IMR-90 (cell line): ENCODE measurements around the gene NPFF. TPM values are rescaled to one million over a fixed set of nuclear protein-coding genes. Genes with fewer than 3 reads are reported as not detected.

ENCODE experiments used
- ATAC-seq: fragments of 200-7000 bp; cut with Tn5 transposase; 2 replicates; pipeline ENCODE4 v1.9.1; 2020; ENCODE audit warnings: low read depth, mild to moderate bottlenecking, moderate library complexity
- BruUV-seq: library from RNA; stranded (reverse); fragments of 400-500 nt; replicated peaks from 2 replicates; lab custom pipeline; 2021; lab: Mats Ljungman, UMichigan
- CTCF ChIA-PET: fragments of 300-600 bp; formaldehyde crosslinking; extraction: SDS; loops from one replicate; lab custom pipeline; 2021; ENCODE audit warnings: antibody characterized with exemption; lab: Yijun Ruan, JAX
- POLR2A ChIA-PET: fragments of 300-600 bp; sonication (Branson Sonifier 250); formaldehyde crosslinking; loops from one replicate; lab custom pipeline; 2022; ENCODE audit warnings: antibody characterized with exemption; ENCODE audit not compliant: unreplicated experiment; lab: Charles Lee
- DNase-seq: peaks from one replicate; pipeline ENCODE4 v3.0.0; 2013
- H2AFZ ChIP-seq: replicated peaks from 2 replicates; pipeline ENCODE3; 2013; ENCODE audit warnings: low read length, mild to moderate bottlenecking; ENCODE audit not compliant: poor library complexity
- H2AK5ac ChIP-seq: 2 replicates; pipeline ENCODE4 v1.6.1; 2013; ENCODE audit warnings: low read depth, low read length, inconsistent platforms
- H2AK9ac ChIP-seq: replicated peaks from 2 replicates; pipeline ENCODE3; 2013; ENCODE audit warnings: mild to moderate bottlenecking, low read depth, low read length, moderate library complexity; ENCODE audit not compliant: poor library complexity
- H2BK120ac ChIP-seq: 2 replicates; pipeline ENCODE4 v1.6.1; 2013; ENCODE audit warnings: low read depth, low read length, inconsistent platforms
- H2BK15ac ChIP-seq: 3 replicates; pipeline ENCODE4 v1.6.1; 2013; ENCODE audit warnings: low read depth, low read length, inconsistent platforms
- H2BK20ac ChIP-seq: 2 replicates; pipeline ENCODE4 v1.6.1; 2013; ENCODE audit warnings: low read depth, mild to moderate bottlenecking, inconsistent platforms, low read length, moderate library complexity
- H2BK5ac ChIP-seq: 2 replicates; pipeline ENCODE4 v1.6.1; 2013; ENCODE audit warnings: mild to moderate bottlenecking, low read depth, low read length, inconsistent platforms; ENCODE audit not compliant: poor library complexity, severe bottlenecking
- H3K14ac ChIP-seq: replicated peaks from 2 replicates; pipeline ENCODE4 v1.6.1; 2013; ENCODE audit warnings: low read depth, low read length, inconsistent platforms
- H3K18ac ChIP-seq: 2 replicates; pipeline ENCODE4 v1.6.1; 2013; ENCODE audit warnings: low read depth, low read length, control low read depth
- H3K23ac ChIP-seq: 2 replicates; pipeline ENCODE4 v1.6.1; 2013; ENCODE audit warnings: low read depth, low read length, inconsistent platforms
- H3K27ac ChIP-seq: 2 replicates; pipeline ENCODE4 v1.5.1; 2013; ENCODE audit warnings: mild to moderate bottlenecking, control low read depth, low read length; ENCODE audit not compliant: insufficient read depth
- H3K27me3 ChIP-seq: 2 replicates; pipeline ENCODE4 v1.6.1; 2013; ENCODE audit warnings: low read length; ENCODE audit not compliant: control insufficient read depth, insufficient read depth
- H3K36me3 ChIP-seq: 2 replicates; pipeline ENCODE4 v1.6.1; 2013; ENCODE audit warnings: low read length, mixed read lengths; ENCODE audit not compliant: control insufficient read depth, insufficient read depth
- H3K4ac ChIP-seq: 2 replicates; pipeline ENCODE4 v1.6.1; 2013; ENCODE audit warnings: low read depth, low read length, inconsistent platforms
- H3K4me1 ChIP-seq: 2 replicates; pipeline ENCODE4 v1.6.1; 2013; ENCODE audit warnings: low read length, mixed read lengths; ENCODE audit not compliant: control insufficient read depth, insufficient read depth
- H3K4me2 ChIP-seq: 2 replicates; pipeline ENCODE4 v1.6.1; 2013; ENCODE audit warnings: low read depth, mild to moderate bottlenecking, control low read depth, low read length, moderate library complexity
- H3K4me3 ChIP-seq: 2 replicates; pipeline ENCODE4 v1.5.1; 2013; ENCODE audit warnings: low read depth, mild to moderate bottlenecking, control low read depth, low read length, moderate library complexity; ENCODE audit not compliant: insufficient read depth
- H3K56ac ChIP-seq: 2 replicates; pipeline ENCODE4 v1.6.1; 2013; ENCODE audit warnings: low read length, inconsistent platforms; ENCODE audit not compliant: insufficient read depth; ENCODE audit errors: extremely low read depth
- H3K79me1 ChIP-seq, 2 experiments: 2 replicates each; pipeline ENCODE4 v1.6.1; 2013; ENCODE audit warnings: low read length in 2 of 2, inconsistent platforms in 1 of 2, low read depth in 1 of 2
- H3K9ac ChIP-seq: 2 replicates; pipeline ENCODE4 v1.6.1; 2013; ENCODE audit warnings: low read depth, low read length, control low read depth
- H3K9me1 ChIP-seq: 2 replicates; pipeline ENCODE4 v1.6.1; 2013; ENCODE audit warnings: low read length, inconsistent platforms; ENCODE audit not compliant: insufficient read depth
- H3K9me3 ChIP-seq: 2 replicates; pipeline ENCODE4 v1.6.1; 2013; ENCODE audit warnings: low read length; ENCODE audit not compliant: control insufficient read depth, insufficient read depth
- H4K20me1 ChIP-seq: 2 replicates; pipeline ENCODE4 v1.6.1; 2013; ENCODE audit warnings: low read length, inconsistent platforms; ENCODE audit not compliant: insufficient read depth
- H4K5ac ChIP-seq: 2 replicates; pipeline ENCODE4 v1.6.1; 2013; ENCODE audit warnings: mild to moderate bottlenecking, low read depth, low read length, control low read depth
- H4K8ac ChIP-seq, 2 experiments: 2 replicates each; pipeline ENCODE4 v1.6.1; 2013; ENCODE audit warnings: low read depth in 2 of 2, low read length in 2 of 2, control low read depth in 1 of 2, inconsistent platforms in 1 of 2
- H4K91ac ChIP-seq: 2 replicates; pipeline ENCODE4 v1.6.1; 2013; ENCODE audit warnings: low read depth, low read length, inconsistent platforms; ENCODE audit not compliant: insufficient read depth
- BHLHE40 ChIP-seq: fragments of 150-350 bp; IDR thresholded peaks from 2 replicates; pipeline ENCODE4 v1.6.1; 2016; ENCODE audit warnings: mild to moderate bottlenecking, low read depth, low read length
- CHD1 ChIP-seq: IDR thresholded peaks from 2 replicates; pipeline ENCODE4 v1.6.1; 2012; ENCODE audit warnings: low read depth, low read length, improper control_type of control experiment
- FOS ChIP-seq: fragments of 150-350 bp; IDR thresholded peaks from 2 replicates; pipeline ENCODE4 v1.6.1; 2016; ENCODE audit warnings: low read depth, low read length
- MAZ ChIP-seq: IDR thresholded peaks from 2 replicates; pipeline ENCODE4 v1.6.1; 2012; ENCODE audit warnings: low read depth, mild to moderate bottlenecking, low read length, improper control_type of control experiment, moderate library complexity, borderline replicate concordance
- MXI1 ChIP-seq: IDR thresholded peaks from 2 replicates; pipeline ENCODE4 v1.6.1; 2012; ENCODE audit warnings: low read depth, mild to moderate bottlenecking, low read length, moderate library complexity, borderline replicate concordance
- NFE2L2 ChIP-seq: fragments of 150-350 bp; IDR thresholded peaks from 2 replicates; pipeline ENCODE4 v1.6.1; 2016; ENCODE audit warnings: low read depth, mild to moderate bottlenecking, low read length
- POLR2A ChIP-seq: IDR thresholded peaks from 2 replicates; pipeline ENCODE4 v1.6.1; 2012; ENCODE audit warnings: mild to moderate bottlenecking, low read depth, low read length
- RCOR1 ChIP-seq: IDR thresholded peaks from 2 replicates; pipeline ENCODE4 v1.6.1; 2012; ENCODE audit warnings: mild to moderate bottlenecking, low read length, improper control_type of control experiment; ENCODE audit not compliant: insufficient replicate concordance
- SMC3 ChIP-seq: fragments of 150-350 bp; IDR thresholded peaks from 2 replicates; pipeline ENCODE4 v1.6.1; 2016; ENCODE audit warnings: low read depth, mild to moderate bottlenecking, antibody characterized with exemption, low read length, moderate library complexity
- WGBS, 2 experiments: methylation state at CpG; one replicate each; pipeline versions ENCODE4 v1.1.5 to v1.1.7; 2013; ENCODE audit warnings: missing lambda C conversion rate in 2 of 2; ENCODE audit not compliant: insufficient read length in 1 of 2; ENCODE audit errors: extremely low coverage in 2 of 2; 5-methylcytosine and 5-hydroxymethylcytosine counted together
- dilution Hi-C: fragments of 300-500 bp; cut with HindIII; formaldehyde crosslinking; loops from one replicate; pipeline ENCODE4 v1.14.3; 2018; ENCODE audit warnings: low sequenced_read_pairs; ENCODE audit not compliant: unreplicated experiment
- in situ Hi-C: fragments of 300-500 bp; cut with MboI; formaldehyde crosslinking; loops from 3 replicates; pipeline ENCODE4 v1.14.3; 2019; ENCODE audit warnings: low sequenced_read_pairs, inconsistent platforms, mixed read lengths
- intact Hi-C: fragments of 100-400 bp; cut with micrococcal nuclease; formaldehyde crosslinking; loops from 2 replicates; pipeline ENCODE4 v1.10.0; 2022
- polyA plus RNA-seq, 3 experiments: library from polyadenylated mRNA; depleted of rRNA; stranded (reverse); fragments of >200 nt; gene quantifications; 2 replicates each; pipeline ENCODE4 v1.2.3, GENCODE V29; 2012; ENCODE audit warnings: low replicate concordance in 1 of 3
- total RNA-seq: library from RNA; depleted of rRNA; stranded (reverse); fragments of >200 nt; gene quantifications from 2 replicates; pipeline ENCODE4 v1.2.3, GENCODE V29; 2012
- TF ChIP-seq, protein P1 (sequence below): fragments of 150-350 bp; IDR thresholded peaks from 2 replicates; pipeline ENCODE4 v1.6.1; 2017; ENCODE audit warnings: mild to moderate bottlenecking, antibody characterized with exemption, low read length, low read depth

Gene NPFF
- total and polyA plus RNA-seq, 2 of the 4 experiments (the other 2 are of a cell fraction), result not detected

DNA sequence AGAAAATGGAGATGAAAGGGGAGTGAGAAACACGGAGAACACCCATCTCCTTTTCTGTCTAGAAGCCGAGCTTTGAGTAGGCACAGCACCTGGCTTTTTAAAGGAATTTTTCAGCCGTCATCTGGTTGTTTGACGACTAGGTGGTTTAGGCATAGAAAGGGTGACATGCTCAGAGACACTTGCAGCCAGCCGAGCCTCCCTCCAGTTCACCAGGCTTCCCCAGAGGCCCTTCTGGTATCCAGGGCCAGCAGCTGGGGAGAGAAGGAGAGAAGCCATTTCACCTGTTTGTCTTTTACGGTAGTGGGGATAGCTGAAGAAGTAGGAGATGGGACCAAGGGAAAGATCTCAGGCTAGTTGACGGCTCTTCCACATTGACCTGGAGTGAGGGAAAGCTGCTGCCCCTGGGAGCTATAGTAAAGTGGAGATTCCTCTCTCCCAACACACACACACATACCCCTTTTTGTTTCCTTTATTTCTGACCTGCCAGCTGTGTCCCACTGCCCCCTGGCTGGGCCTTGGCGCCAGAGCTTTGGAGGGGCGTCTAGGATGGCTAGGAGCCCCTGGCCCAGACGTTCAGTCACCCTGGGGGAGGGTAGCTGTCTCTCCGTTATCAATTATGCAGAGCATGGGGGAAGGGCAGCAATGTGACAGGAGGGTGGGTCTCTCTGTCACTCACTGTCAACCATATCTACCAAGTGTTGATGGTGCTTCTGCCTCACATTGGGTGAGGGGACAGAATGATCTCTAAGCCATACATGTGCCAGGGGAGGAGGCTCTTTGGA is 13.5 kb downstream of the NPFF start:
- H2AK5ac ChIP-seq, result peak overlapping the region; percentile 88
- peaks cover 33 to 82% of the 10 kb centered on the region in 2 experiments for H3K79me1 ChIP-seq
- no peak for TF ChIP-seq FOS
- no peak for TF ChIP-seq MAZ
- TF ChIP-seq NFE2L2, result no peak
- TF ChIP-seq SMC3, result no peak
- TF ChIP-seq CHD1, result no peak
- TF ChIP-seq POLR2A, result no peak
- TF ChIP-seq BHLHE40, result no peak
- TF ChIP-seq MXI1, result no peak
- TF ChIP-seq RCOR1, result no peak
- TF ChIP-seq, protein P1, sequence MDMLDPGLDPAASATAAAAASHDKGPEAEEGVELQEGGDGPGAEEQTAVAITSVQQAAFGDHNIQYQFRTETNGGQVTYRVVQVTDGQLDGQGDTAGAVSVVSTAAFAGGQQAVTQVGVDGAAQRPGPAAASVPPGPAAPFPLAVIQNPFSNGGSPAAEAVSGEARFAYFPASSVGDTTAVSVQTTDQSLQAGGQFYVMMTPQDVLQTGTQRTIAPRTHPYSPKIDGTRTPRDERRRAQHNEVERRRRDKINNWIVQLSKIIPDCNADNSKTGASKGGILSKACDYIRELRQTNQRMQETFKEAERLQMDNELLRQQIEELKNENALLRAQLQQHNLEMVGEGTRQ, result no peak
- ATAC-seq, result no peak
- dilution Hi-C loops, result no loop called here
- peak overlapping the region; percentile 30; the same call in 1 of the 2 replicates for H3K18ac ChIP-seq
- peaks cover 5% of the 10 kb centered on the region; the same call in 1 of the 2 replicates for H3K36me3 ChIP-seq
- H3K56ac ChIP-seq, result peak overlapping the region; percentile 35
- peak overlapping the region; percentile 75 for H3K14ac ChIP-seq
- H3K4me1 ChIP-seq, result peaks cover 24% of the 10 kb centered on the region
- H4K8ac ChIP-seq, result peak overlapping the region; percentile 89 to 96
- peak overlapping the region; percentile 31 for H2AK9ac ChIP-seq
- peak overlapping the region; percentile 83 for H3K4ac ChIP-seq
- POLR2A ChIA-PET, result interaction anchor here (0.6 to 0.7 kb wide), 2 partner anchors 92 to 166 kb away, joined by 3 read pairs; no protein-coding TSS in a partner anchor
- H2BK120ac ChIP-seq, result peak overlapping the region; percentile 35; the same call in 1 of the 2 replicates
- H2BK5ac ChIP-seq, result no peak overlapping the region
- no peaks in the 10 kb centered on the region for H3K9me3 ChIP-seq
- H3K4me3 ChIP-seq, result peak overlapping the region; percentile 51
- peak overlapping the region; percentile 52 for H3K9ac ChIP-seq
- H3K23ac ChIP-seq, result peak overlapping the region; percentile 77; the same call in 1 of the 2 replicates
- no peaks in the 10 kb centered on the region for H3K27me3 ChIP-seq
- BruUV-seq, result no TSS peak
- peak overlapping the region; percentile 88; the same call in 2 of the 3 replicates for H2BK15ac ChIP-seq
- DNase-seq, result no peak
- H2BK20ac ChIP-seq, result no peak overlapping the region; the same call in 1 of the 2 replicates
- peaks cover 12% of the 10 kb centered on the region for H4K20me1 ChIP-seq
- peak overlapping the region; percentile 92 for H4K5ac ChIP-seq
- WGBS, 2 experiments, result no CpG with 5 or more reads among the region's 11 CpGs
- intact Hi-C loops, result no loop called here
- H3K4me2 ChIP-seq, result peak overlapping the region; percentile 86
- CTCF ChIA-PET, result no interaction called here
- H2AFZ ChIP-seq, result peak overlapping the region; percentile 95
- H3K9me1 ChIP-seq, result peaks cover 53% of the 10 kb centered on the region
- in situ Hi-C loops, result no loop called here
- 0 out of 2 replicates have a peak overlapping the region, but pooled peaks have one; percentile 34 for H4K91ac ChIP-seq
- H3K27ac ChIP-seq, result peak overlapping the region; percentile 46; the same call in 1 of the 2 replicates
